NOMO-1 treated with dmso at 0.1 percent for 144 hours (cell line): ENCODE data around the gene KCNQ1.

ENCODE experiments used
- DNase-seq: peaks from one replicate; lab custom pipeline; 2025; ENCODE audit not compliant: unreplicated experiment; lab: John Stamatoyannopoulos, UW

The KCNQ1 gene

GRCh38 chr11:2839395-2839943, 394.7 kb downstream of the KCNQ1 start:
- no peak for DNase-seq

DNA sequence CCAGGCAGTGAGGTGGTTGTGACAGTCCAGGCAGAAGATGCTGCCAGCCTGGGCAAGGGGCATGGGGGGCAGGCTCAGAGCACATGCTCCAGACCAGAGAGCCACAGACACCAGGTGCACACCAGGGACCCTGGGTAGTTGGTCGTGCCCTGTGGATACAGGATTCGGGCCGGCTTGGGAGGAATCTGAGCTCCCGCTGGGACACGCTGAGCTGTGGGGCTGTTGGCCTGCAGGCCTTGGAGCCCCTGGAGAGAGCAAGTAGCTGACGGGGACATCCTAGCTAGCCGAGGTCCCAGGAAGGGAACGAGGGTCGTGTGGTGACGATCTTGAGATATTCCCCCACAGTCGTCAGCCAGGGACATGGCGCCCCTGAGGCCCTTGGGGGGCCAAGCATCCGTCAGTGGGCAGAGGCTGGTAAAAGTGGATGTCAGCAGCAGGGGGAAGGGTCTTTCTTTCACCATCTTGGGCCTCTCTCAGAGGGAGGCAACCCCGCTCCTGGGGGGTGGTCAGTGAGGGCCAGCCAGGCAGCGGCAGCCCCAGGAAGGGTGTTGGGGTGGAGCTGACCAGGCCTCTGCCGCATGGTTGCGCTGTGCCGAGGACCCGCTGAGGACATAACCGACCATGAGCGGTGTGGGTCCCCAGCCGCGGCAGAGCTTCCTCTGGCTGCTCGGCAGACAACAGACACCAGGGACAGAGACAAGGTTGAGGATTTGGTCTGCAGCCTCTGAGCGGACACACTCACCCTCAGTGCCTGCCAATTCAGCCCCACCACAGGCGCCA, 396.8 kb downstream of the KCNQ1 start:
- DNase-seq, result no peak

DNA sequence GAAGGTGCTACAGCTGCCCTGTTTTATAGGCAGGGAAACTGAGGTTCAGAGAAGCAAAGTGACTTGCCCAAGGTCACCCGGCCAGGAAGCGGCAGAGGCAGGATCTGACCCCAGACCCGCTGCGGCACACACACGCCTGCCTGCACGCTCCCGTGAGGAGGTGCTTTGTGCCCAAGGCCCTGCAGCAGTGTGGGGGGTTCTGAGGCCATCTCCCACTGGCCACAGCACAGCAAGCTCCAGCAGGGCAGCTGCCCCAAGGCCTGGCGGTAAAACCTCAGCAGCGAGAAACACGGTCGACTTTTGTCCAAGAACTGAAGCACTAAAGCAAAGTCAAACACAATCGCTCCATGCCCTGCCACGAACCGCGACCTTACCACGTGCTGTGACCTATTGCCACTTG, 398.1 kb downstream of the KCNQ1 start:
- DNase-seq, result no peak

DNA sequence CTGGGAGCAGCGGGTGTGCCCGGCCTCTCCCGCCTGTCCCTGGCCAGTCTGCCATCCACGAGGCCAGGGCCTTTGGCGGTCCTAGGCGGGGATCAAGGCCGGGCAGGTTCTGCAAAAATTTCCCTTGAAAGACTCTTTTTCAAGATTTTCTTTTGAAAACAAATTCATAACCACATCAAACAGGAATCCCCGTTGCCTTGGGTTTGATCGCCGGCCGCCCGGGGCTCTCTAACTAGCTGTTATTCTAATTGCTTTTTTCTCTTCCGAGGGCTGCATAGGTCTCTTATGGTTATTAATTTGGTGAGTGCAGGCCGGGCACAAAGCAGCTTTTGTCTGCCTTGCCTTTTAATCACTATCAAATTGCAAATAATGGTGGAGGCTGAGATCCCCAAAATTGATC, 398.7 kb downstream of the KCNQ1 start:
- DNase-seq, result no peak

- no peak for DNase-seq
These were observed 399.5 kb downstream of the KCNQ1 start for GRCh38 chr11:2844116-2844842.

GRCh38 chr11:2844996-2845395, 400.2 kb downstream of the KCNQ1 start:
- DNase-seq, result no peak

DNA sequence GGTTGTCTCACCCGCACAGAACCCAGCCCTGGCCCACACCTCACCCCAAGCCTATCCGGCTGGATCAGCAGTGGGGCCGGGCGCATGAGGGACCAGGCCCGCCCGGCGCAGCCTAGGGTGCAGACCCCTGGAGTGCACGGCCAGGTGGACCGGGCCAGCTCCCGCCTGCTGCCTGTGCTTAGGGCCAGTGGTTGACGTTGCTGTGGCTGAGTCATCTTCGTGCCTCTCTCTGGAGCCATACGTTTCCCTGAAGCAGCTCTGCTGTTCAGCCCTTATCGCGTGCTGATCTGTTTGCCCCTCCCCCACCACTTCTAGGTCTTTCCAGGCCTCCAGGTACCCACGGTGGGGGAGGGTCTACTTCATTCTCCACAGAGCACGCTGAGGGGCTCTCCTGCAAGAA, 401.2 kb downstream of the KCNQ1 start:
- no peak for DNase-seq

GRCh38 chr11:2846470-2846869, 401.7 kb downstream of the KCNQ1 start:
- no peak for DNase-seq

DNA sequence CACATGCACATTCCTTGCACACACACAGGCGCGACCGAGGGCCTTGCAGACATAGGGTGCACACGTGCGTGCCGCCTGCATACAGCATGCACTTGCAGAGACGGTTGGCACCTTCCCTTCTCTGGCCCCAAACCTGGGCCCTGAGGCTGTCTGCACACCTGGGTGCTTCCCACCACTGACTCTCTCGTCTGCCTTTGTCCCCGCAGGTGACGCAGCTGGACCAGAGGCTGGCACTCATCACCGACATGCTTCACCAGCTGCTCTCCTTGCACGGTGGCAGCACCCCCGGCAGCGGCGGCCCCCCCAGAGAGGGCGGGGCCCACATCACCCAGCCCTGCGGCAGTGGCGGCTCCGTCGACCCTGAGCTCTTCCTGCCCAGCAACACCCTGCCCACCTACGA, 402.8 kb downstream of the KCNQ1 start:
- no peak for DNase-seq

DNA sequence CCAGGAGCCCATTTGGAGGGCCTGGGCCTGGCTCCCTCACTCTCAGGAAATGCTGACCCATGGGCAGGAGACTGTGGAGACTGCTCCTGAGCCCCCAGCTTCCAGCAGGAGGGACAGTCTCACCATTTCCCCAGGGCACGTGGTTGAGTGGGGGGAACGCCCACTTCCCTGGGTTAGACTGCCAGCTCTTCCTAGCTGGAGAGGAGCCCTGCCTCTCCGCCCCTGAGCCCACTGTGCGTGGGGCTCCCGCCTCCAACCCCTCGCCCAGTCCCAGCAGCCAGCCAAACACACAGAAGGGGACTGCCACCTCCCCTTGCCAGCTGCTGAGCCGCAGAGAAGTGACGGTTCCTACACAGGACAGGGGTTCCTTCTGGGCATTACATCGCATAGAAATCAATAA, 403.7 kb downstream of the KCNQ1 start:
- DNase-seq, result no peak

DNA sequence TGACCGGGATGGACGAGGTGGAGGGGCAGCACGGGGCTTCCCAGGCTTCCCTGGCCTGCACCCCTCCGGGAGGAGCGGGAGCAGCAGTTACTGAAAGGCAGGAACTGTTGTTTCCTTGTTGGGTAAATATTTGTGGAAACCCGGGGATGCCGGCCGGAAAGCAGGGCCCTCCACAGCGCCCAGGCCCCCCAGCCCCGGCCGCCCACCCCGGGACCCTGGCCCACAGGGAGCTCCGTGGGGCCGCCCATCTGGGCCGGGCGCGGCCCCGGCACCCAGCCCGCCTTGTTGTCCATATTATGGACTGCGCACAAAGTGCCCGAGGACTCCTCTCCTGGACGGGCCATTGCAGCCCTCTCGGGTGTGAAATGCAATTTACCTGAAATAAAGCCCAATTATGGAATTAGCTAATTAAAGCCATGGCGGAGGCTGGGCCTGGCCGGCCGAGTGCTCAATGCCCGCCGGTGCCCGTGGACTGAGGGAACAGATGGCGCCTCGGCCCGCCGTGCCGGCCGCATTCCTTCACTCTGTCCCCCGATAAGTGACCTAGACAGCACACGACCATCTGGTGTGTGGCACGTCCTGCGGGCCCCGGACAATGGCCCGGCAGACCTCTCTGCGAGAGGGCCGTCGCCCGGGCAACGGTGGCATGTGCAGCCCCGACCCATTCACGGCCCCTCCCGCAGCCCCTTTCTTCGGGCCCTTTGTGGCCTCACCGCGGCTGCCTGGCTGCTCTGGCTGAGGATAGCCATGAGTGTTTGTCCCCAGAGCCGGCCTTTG, 405.4 kb downstream of the KCNQ1 start:
- DNase-seq, result no peak

- no peak for DNase-seq
These were observed 408.6 kb downstream of the KCNQ1 start for GRCh38 chr11:2853401-2853800.

GRCh38 chr11:2853997-2854560, 409.3 kb downstream of the KCNQ1 start:
- DNase-seq, result no peak

- no peak for DNase-seq
These were observed 410.4 kb downstream of the KCNQ1 start for GRCh38 chr11:2855162-2855561.

DNA sequence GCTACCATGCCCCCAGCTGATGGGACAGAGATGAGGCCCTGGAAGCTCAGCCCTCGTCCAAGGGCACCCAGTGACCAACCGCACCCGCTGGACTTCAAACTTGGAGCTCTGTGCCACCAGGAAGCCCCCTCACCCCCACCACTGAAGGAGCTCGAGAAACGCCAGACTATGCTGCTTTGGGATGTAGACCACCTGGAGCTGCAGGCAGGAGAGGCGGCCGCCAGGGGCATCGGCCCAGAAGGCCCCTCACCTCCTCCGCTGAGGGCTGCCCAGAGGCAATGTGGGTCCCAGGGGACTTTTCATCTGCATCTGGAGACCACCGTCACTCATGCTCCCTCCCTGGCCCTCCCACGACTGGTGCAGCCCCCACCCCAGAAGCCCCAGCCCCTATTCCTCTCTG, 412.5 kb downstream of the KCNQ1 start:
- no peak for DNase-seq

- no peak for DNase-seq
These were observed 413.1 kb downstream of the KCNQ1 start for GRCh38 chr11:2857918-2858317.

DNA sequence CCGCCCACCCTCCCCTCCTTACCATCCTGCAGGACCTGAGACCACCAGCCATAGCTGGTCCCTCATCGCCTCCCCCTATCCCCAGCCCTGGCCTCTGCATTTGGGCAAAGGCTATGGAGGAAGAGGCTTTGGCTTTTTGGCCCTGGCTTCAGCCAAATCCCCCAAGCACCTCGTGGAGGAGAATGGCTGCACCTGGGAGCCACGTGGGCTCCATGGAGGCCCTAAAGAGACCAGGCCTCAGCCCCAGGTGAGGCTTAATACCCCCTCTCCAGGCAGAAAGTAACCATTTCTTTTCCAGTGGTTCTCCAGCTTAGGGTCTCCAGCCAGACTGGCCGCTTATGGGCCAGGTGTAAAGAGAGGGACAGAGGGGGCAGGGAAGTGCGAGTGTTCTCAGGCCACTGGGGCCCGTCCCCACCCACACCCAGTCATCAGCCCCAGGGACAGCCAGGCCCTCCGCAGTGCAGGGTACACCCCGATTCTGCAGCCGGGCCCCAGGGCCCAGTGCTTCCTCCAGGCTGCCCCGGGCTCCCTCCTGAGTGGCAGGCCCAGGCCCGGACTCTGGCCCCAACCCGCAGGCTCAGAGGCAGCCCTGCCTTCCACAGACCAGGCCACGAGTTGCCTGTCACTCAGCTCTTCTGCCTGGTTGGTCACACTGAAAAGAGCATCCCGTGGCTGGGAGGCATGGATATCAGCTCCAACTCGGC, 414.3 kb downstream of the KCNQ1 start:
- no peak for DNase-seq

GRCh38 chr11:2859699-2860037, 414.9 kb downstream of the KCNQ1 start:
- DNase-seq, result no peak

GRCh38 chr11:2860636-2861035, 415.8 kb downstream of the KCNQ1 start:
- peak; percentile 65 for DNase-seq

DNA sequence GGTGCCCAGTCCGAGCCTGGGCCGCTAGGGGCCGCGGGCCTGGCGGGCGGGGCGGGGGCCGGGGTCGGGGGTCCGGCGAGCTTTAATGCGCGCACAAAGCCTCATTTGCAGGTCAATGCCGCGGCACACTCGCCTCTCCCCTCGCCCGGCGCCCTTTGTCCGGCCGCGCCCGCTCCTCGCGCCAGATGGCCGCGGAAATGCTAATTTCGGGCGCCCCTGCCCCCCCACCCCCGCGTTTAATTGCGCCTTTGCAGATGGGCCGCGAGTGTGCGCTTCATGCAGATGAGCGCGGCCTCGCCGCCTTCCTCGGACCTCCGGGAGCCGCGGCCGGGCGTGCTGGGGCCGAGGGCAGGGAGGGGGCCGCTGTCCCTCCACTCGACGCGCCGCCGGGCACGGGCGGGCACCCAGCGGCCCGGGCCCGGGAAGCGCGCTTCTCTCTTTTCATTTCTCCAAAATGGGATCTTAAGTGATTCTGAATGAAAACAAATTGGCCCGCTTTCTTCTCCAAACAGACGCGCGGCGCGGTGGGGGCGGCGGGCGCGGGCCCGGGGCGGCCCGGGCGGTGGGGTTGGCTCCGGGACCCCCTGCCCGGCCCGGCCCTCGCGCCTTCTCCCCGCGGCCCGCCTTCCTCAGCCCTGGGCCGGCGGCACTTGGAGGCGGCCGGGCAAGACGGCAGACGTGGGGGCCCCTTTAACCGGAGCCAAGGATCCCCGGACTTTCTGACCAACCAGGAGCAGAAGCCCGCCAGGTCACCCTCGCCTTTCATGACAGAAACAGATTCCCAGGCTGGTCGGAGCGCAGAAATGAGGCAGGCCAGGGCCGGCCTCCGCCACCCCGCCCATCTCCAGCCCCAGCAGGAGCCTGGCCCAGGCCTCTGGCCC, 417.8 kb downstream of the KCNQ1 start:
- no peak for DNase-seq
